NK-92 (cell line): ENCODE results near the gene NOX1.

Experiments
- DNase-seq: peaks from one replicate; lab custom pipeline; 2025; ENCODE audit not compliant: unreplicated experiment; lab: John Stamatoyannopoulos, UW

The NOX1 gene

GRCh38 chrX:100874325-100874724 is at the start of gene NOX1:
Gene NOX1, minus strand, starts transcription at chrX:100874359. Its CDS starts 220 bp downstream, at chrX:100874139.
- no peak for DNase-seq

GRCh38 chrX:100915562-100915961 is 41.4 kb upstream of the NOX1 start:
- no peak for DNase-seq

GRCh38 chrX:100913111-100913510 is 39.0 kb upstream of the NOX1 start:
- DNase-seq: no peak

GRCh38 chrX:100911731-100912130 is 37.6 kb upstream of the NOX1 start:
- no peak for DNase-seq

GRCh38 chrX:100905620-100906019 is 31.5 kb upstream of the NOX1 start:
- DNase-seq: no peak

- DNase-seq: no peak
Observed at GRCh38 chrX:100904433-100904832, 30.3 kb upstream of the NOX1 start.

- no peak for DNase-seq
Observed at GRCh38 chrX:100895365-100896075, 21.4 kb upstream of the NOX1 start.

- no peak for DNase-seq
Observed at GRCh38 chrX:100883654-100884053, 9.5 kb upstream of the NOX1 start.

- DNase-seq: no peak
Observed at GRCh38 chrX:100880368-100880767, 6.2 kb upstream of the NOX1 start.

- DNase-seq: no peak
Observed at GRCh38 chrX:100871594-100872560, 2.3 kb downstream of the NOX1 start.

- DNase-seq: no peak
Observed at GRCh38 chrX:100870527-100870926, 3.6 kb downstream of the NOX1 start.

GRCh38 chrX:100868273-100868672 is 5.9 kb downstream of the NOX1 start:
- no peak for DNase-seq

GRCh38 chrX:100864657-100865391 is 9.3 kb downstream of the NOX1 start:
- DNase-seq: no peak

- no peak for DNase-seq
Observed at GRCh38 chrX:100863326-100863864, 10.8 kb downstream of the NOX1 start.

GRCh38 chrX:100852810-100853209 is 21.3 kb downstream of the NOX1 start:
- DNase-seq: no peak

- DNase-seq: no peak
Observed at GRCh38 chrX:100850317-100850716, 23.8 kb downstream of the NOX1 start.

GRCh38 chrX:100831219-100831946 is 42.8 kb downstream of the NOX1 start:
- no peak for DNase-seq

GRCh38 chrX:100830547-100830946 is 43.6 kb downstream of the NOX1 start:
- no peak for DNase-seq

- DNase-seq: no peak
Observed at GRCh38 chrX:100830143-100830542, 44.0 kb downstream of the NOX1 start.

GRCh38 chrX:100829730-100830129 is 44.4 kb downstream of the NOX1 start:
- DNase-seq: no peak
